GM12801 (cell line): ENCODE results near the gene LRP8.

Experiments
- CTCF ChIP-seq: IDR thresholded peaks from one replicate; pipeline ENCODE4 v1.5.1; 2011; ENCODE audit warnings: control low read depth; ENCODE audit not compliant: insufficient read length; ENCODE audit errors: extremely low read depth

Gene LRP8

GRCh38 chr1:53341961-53342707 is 14.3 kb upstream of the LRP8 start:
- TF ChIP-seq CTCF: no peak

- TF ChIP-seq CTCF: no peak
Observed at GRCh38 chr1:53341521-53341895, 13.6 kb upstream of the LRP8 start.

GRCh38 chr1:53340660-53341520 is 13.0 kb upstream of the LRP8 start:
- TF ChIP-seq CTCF: no peak

- TF ChIP-seq CTCF: no peak
Observed at GRCh38 chr1:53339736-53340635, 12.1 kb upstream of the LRP8 start.

GRCh38 chr1:53338423-53338822 is 10.6 kb upstream of the LRP8 start:
- TF ChIP-seq CTCF: no peak

GRCh38 chr1:53337499-53337898 is 9.6 kb upstream of the LRP8 start:
- no peak for TF ChIP-seq CTCF

- no peak for TF ChIP-seq CTCF
Observed at GRCh38 chr1:53336146-53336545, 8.3 kb upstream of the LRP8 start.
